Liver (tissue), 9 donors: ENCODE measurements around the gene UBL4B. TPM values are rescaled to one million over a fixed set of nuclear protein-coding genes. Genes with fewer than 3 reads are reported as not detected.

Experiments used
- DNase-seq: peaks from one replicate; pipeline ENCODE4 v3.0.0-alpha.2; 2017; ENCODE audit warnings: low spot score
- H3K27ac ChIP-seq, 2 donors: one replicate each; pipeline ENCODE4 v1.7.0; 2013; ENCODE audit warnings: inconsistent platforms in 2 of 2, low read length in 2 of 2, control low read depth in 1 of 2, low read depth in 1 of 2, mild to moderate bottlenecking in 1 of 2
- H3K27me3 ChIP-seq, 4 donors: one replicate each; pipeline versions ENCODE4 v1.6.1 to v1.7.0; 2013; ENCODE audit warnings: low read length in 3 of 4, inconsistent platforms in 1 of 4, mild to moderate bottlenecking in 1 of 4, moderate library complexity in 1 of 4; ENCODE audit not compliant: control insufficient read depth in 4 of 4, insufficient read depth in 4 of 4
- H3K36me3 ChIP-seq, 4 donors: one replicate each; pipeline versions ENCODE4 v1.6.1 to v1.7.0; 2013; ENCODE audit warnings: low read length in 3 of 4, mild to moderate bottlenecking in 3 of 4, low read depth in 1 of 4, moderate library complexity in 1 of 4; ENCODE audit not compliant: control insufficient read depth in 4 of 4, insufficient read depth in 3 of 4
- H3K4me1 ChIP-seq, 4 donors: one replicate each; pipeline versions ENCODE4 v1.6.1 to v1.7.0; 2013; ENCODE audit warnings: low read length in 3 of 4, mild to moderate bottlenecking in 3 of 4, moderate library complexity in 1 of 4; ENCODE audit not compliant: control insufficient read depth in 4 of 4, insufficient read depth in 4 of 4
- H3K4me3 ChIP-seq, 3 donors: one replicate each; pipeline versions ENCODE4 v1.6.1 to v1.7.0; 2013; ENCODE audit warnings: low read length in 3 of 3, control low read depth in 1 of 3, low read depth in 1 of 3, mild to moderate bottlenecking in 1 of 3
- H3K9ac ChIP-seq, 2 donors: one replicate each; pipeline ENCODE4 v1.7.0; 2013; ENCODE audit warnings: low read length in 2 of 2, mild to moderate bottlenecking in 2 of 2, moderate library complexity in 2 of 2, control low read depth in 1 of 2, low read depth in 1 of 2
- H3K9me3 ChIP-seq, 4 donors: one replicate each; pipeline versions ENCODE4 v1.6.1 to v1.7.0; 2013; ENCODE audit warnings: low read length in 3 of 4; ENCODE audit not compliant: control insufficient read depth in 4 of 4
- ATF3 ChIP-seq: IDR thresholded peaks from 2 replicates; pipeline ENCODE4 v1.6.1; 2016; ENCODE audit warnings: antibody characterized with exemption
- CTCF ChIP-seq: fragments of 150-350 bp; IDR thresholded peaks from 2 replicates; pipeline ENCODE4 v1.5.1; 2017; ENCODE audit warnings: improper control_type of control experiment, low read depth, low read length; ENCODE audit not compliant: missing input control
- EGR1 ChIP-seq, 2 donors: IDR thresholded peaks; 2 replicates each; pipeline ENCODE4 v1.6.1; 2016 to 2018; ENCODE audit warnings: antibody characterized with exemption in 2 of 2, low read depth in 2 of 2
- FOXA1 ChIP-seq: IDR thresholded peaks from 2 replicates; pipeline ENCODE4 v1.6.1; 2016; ENCODE audit warnings: antibody characterized with exemption
- FOXA2 ChIP-seq: IDR thresholded peaks from 2 replicates; pipeline ENCODE4 v1.6.1; 2016; ENCODE audit warnings: antibody characterized with exemption
- GABPA ChIP-seq, 2 donors: IDR thresholded peaks in 1 of 2; conservative IDR thresholded peaks in 1 of 2; 2 replicates each; pipeline ENCODE4 v1.6.1; 2016; ENCODE audit warnings: antibody characterized with exemption in 2 of 2, mild to moderate bottlenecking in 1 of 2, moderate library complexity in 1 of 2
- HNF4A ChIP-seq, 2 donors: conservative IDR thresholded peaks; 2 replicates each; pipeline ENCODE4 v1.6.1; 2016; ENCODE audit warnings: antibody characterized with exemption in 2 of 2, mild to moderate bottlenecking in 2 of 2
- HNF4G ChIP-seq: IDR thresholded peaks from 2 replicates; pipeline ENCODE4 v1.6.1; 2016; ENCODE audit warnings: antibody characterized with exemption
- JUND ChIP-seq, 2 donors: IDR thresholded peaks; 2 replicates each; pipeline ENCODE4 v1.6.1; 2016; ENCODE audit warnings: antibody characterized with exemption in 2 of 2
- MAX ChIP-seq: IDR thresholded peaks from 2 replicates; pipeline ENCODE4 v1.6.1; 2016; ENCODE audit warnings: antibody characterized with exemption
- NR2F2 ChIP-seq: IDR thresholded peaks from 2 replicates; pipeline ENCODE4 v1.6.1; 2016; ENCODE audit warnings: antibody characterized with exemption
- REST ChIP-seq: IDR thresholded peaks from 2 replicates; pipeline ENCODE4 v1.6.1; 2016; ENCODE audit warnings: antibody characterized with exemption, mild to moderate bottlenecking
- SP1 ChIP-seq: IDR thresholded peaks from 2 replicates; pipeline ENCODE4 v1.6.1; 2018; ENCODE audit warnings: antibody characterized with exemption, mild to moderate bottlenecking
- TAF1 ChIP-seq: conservative IDR thresholded peaks from 2 replicates; pipeline ENCODE4 v1.6.1; 2016; ENCODE audit warnings: antibody characterized with exemption, mild to moderate bottlenecking
- YY1 ChIP-seq: IDR thresholded peaks from 2 replicates; pipeline ENCODE4 v1.6.1; 2016; ENCODE audit warnings: antibody characterized with exemption, mild to moderate bottlenecking
- ZBTB33 ChIP-seq: IDR thresholded peaks from 2 replicates; pipeline ENCODE4 v1.6.1; 2016; ENCODE audit warnings: antibody characterized with exemption
- WGBS: extraction: QIAGEN DNeasy Blood & Tissue Kit; methylation state at CpG from one replicate; pipeline ENCODE4 v1.1.7; 2013; 5-methylcytosine and 5-hydroxymethylcytosine counted together
- polyA plus RNA-seq, 2 donors: library from polyadenylated mRNA; stranded (reverse) in 1 of 2; unstranded in 1 of 2; fragments of 200-250 nt in 1 of 2; fragments of >200 nt in 1 of 2; fragmentation: Nextera tagmentation in 1 of 2; extraction: Ambion mirVana in 1 of 2; gene quantifications; one replicate each; pipeline versions ENCODE4 v1.2.1 to v1.2.3, GENCODE V29; 2013 to 2015
- total RNA-seq, 2 donors: library from RNA; depleted of rRNA; stranded (reverse); fragments of >200 nt; gene quantifications; one replicate each; pipeline ENCODE4 v1.2.3, GENCODE V29; 2014
- donor health status: healthy.
- donor health status: healthy.
- donor health status: healthy.
- donor health status: healthy.
- donor health status: healthy.

The UBL4B gene
- total and polyA plus RNA-seq, 4 donors = not detected

- TF ChIP-seq REST = no peak
These were observed 13.6 kb downstream of the UBL4B start (continued) for GRCh38 chr1:110125810-110126209.

GRCh38 chr1:110130113-110130591 is 17.9 kb downstream of the UBL4B start:
- 8% methylated on average over 31 of the region's 31 CpGs for WGBS
- TF ChIP-seq NR2F2 (no peak), EGR1 (IDR thresholded peaks at IDR 0.05; ENCODE audit: low read depth in 2 of 2) (no peak), SP1 (no peak), FOXA1 (no peak), JUND (IDR thresholded peaks at IDR 0.05) (no peak), HNF4A (conservative IDR thresholded peaks at IDR 0.05) (no peak), MAX (no peak), FOXA2 (no peak), ZBTB33 (no peak)
- Histone ChIP-seq H3K36me3 (no peaks in the 10 kb centered on the region), H3K9ac (no peak overlapping the region), H3K9me3 (peaks cover 0 to 9% (median 7%) of the 10 kb centered on the region in 4 donors), H3K4me1 (no peaks in the 10 kb centered on the region), H3K4me3 (no peak overlapping the region), H3K27ac (no peak overlapping the region), H3K27me3 (peaks cover 0 to under 1% (median 0%) of the 10 kb centered on the region in 4 donors)
- no peak for DNase-seq

GRCh38 chr1:110130989-110131388 is 18.7 kb downstream of the UBL4B start:
- no peak overlapping the region for H3K27ac ChIP-seq
- DNase-seq = no peak
- peaks cover 0 to 2% (median under 1%) of the 10 kb centered on the region in 4 donors for H3K27me3 ChIP-seq
- H3K4me3 ChIP-seq = no peak overlapping the region
- H3K9ac ChIP-seq = no peak overlapping the region
- H3K36me3 ChIP-seq = no peaks in the 10 kb centered on the region
- 64% methylated on average over 7 of the region's 7 CpGs for WGBS
- peaks cover 0 to 6% (median 5%) of the 10 kb centered on the region in 4 donors for H3K9me3 ChIP-seq
- no peaks in the 10 kb centered on the region for H3K4me1 ChIP-seq
- TF ChIP-seq CTCF (no peak), ATF3 (no peak), ZBTB33 (no peak), SP1 (no peak), GABPA (IDR thresholded peaks at IDR 0.05 in 1 of 2, conservative IDR thresholded peaks at IDR 0.05 in 1 of 2) (no peak), FOXA1 (no peak), HNF4G (no peak), MAX (no peak), YY1 (no peak), JUND (IDR thresholded peaks at IDR 0.05) (no peak), REST (no peak), TAF1 (no peak)
